Stimulated activated CD8-positive, alpha-beta memory T cell treated with anti-CD3 and anti-CD28 coated beads, Interleukin-15, amount 100 ng/mL, for 48 hours (primary cell): ENCODE data around the gene GSTT2B.
A peak's percentile ranks its signal among the peaks of the same experiment; 100 is the strongest.
"Not testable (repeated sequence)": the region's sequence is repeated elsewhere in the genome, so short reads cannot be mapped to it uniquely, and the experiment has no call there.

Experiments used
- DNase-seq, 2 donors: peaks; one replicate each; pipeline ENCODE4 v3.0.0-alpha.2; 2020; ENCODE audit warnings: low read depth in 2 of 2

GSTT2B gene

DNA sequence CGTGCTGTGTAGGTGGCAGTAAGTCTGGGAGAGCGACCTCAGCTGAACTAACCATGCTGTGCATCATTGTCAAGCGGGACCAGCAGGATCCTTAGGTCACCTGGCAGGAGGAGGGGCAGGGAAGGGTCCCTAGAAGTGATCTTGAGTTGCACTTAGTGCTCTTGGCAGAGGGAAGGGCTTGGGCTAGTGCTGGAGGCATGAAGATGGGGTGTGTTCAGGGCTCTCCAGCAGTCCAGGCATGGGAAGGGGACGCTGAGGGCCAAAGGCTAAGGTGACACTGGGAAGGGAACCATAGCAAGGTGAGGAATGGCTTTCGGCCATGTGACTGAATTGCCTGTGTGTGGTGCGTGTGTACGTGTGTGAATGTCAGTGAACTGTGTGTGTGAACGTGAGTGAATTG, 25.1 kb upstream of the GSTT2B start:
- not testable (repeated sequence) for DNase-seq

DNA sequence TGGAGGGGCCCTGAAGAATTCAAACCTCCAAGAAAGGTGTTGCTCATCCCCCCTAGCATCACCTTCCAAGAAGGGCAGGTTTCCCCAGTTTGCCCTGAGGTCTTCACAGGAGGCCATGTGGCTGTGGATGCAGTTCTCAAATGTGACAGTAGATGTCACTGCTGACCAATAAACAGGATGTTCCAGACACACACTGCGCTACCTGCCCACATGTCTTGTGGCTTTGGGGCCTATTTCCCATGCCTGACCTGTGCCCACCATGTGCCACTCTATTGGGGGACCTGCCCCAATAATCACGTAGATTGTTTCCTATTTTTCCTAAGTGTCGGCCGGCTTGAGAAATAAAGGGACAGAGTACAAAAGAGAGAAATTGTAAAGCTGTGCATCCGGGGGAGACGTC, 23.4 kb upstream of the GSTT2B start:
- no peak for DNase-seq

GRCh38 chr22:23980567-23980966, 19.6 kb upstream of the GSTT2B start:
- not testable (repeated sequence) for DNase-seq

DNA sequence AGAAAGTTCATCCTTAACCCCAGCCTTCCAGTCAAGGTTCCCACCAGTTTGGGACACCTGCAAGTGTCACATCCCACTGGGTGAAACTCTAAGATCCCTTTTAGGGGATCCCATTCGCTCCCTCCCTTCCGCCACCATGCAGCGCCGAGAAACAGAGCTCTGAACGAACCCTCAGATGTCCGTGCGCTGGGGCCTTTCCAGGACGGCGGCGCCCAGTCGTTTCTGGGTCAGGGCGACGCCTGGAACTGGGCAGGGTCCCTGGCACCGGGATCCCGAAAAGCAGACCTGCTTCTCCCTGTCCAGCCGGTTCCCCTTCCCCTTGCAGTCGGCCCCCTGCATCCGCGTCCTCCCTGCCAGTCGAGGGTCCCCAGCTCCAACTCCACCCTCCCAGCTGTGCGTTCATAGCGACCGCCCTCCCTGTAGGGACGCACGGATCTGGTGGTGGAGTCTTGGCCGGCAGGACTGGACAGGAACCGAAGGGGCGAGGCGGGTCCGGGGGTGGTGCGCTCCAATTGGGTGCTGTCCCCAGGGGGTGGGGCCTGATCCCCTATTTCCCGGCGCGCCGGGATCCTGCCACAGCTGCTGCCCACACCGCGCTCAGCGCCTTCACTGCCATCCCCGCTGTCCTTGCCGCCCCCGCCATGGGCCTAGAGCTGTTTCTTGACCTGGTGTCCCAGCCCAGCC, 18.7 kb upstream of the GSTT2B start, which contains the start of gene GSTT2:
TSS of gene GSTT2 (plus strand) at position 578 of the 684 bp plus-strand sequence.
- DNase-seq: not testable (repeated sequence)

- not testable (repeated sequence) for DNase-seq
Observed at GRCh38 chr22:23977304-23977703, 16.3 kb upstream of the GSTT2B start.

- not testable (repeated sequence) for DNase-seq
Observed at GRCh38 chr22:23974836-23975352, 13.9 kb upstream of the GSTT2B start.

- DNase-seq: not testable (repeated sequence)
Observed at GRCh38 chr22:23974345-23974744, 13.3 kb upstream of the GSTT2B start, which contains the start of gene DDT. Gene DDT, minus strand, starts transcription at chr22:23974441. Its CDS starts 27 bp downstream, at chr22:23974414.

DNA sequence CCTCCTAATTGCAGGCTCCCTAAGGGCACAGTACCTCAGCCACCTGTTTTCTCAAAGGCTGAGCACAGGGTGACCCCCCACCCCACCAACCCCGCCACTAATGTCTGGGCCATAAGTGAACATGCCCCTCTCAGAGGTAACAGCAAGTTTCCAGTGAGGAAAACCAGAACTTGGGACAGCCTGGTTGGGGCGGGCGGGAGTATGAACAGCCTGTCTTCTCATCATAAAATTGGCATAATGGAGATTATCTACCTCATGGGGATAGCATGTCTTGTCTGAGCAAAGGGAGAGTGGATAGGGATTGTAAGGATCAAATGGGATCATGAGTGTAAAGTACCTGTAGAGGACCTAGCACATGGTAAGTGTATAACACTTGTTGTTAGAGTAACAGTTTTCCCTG, 10.9 kb upstream of the GSTT2B start:
- not testable (repeated sequence) for DNase-seq

GRCh38 chr22:23970816-23971486, 10.0 kb upstream of the GSTT2B start:
- no peak for DNase-seq

- no peak for DNase-seq
Observed at GRCh38 chr22:23970201-23970641, 9.2 kb upstream of the GSTT2B start.

- DNase-seq: no peak
Observed at GRCh38 chr22:23969071-23969470, 8.1 kb upstream of the GSTT2B start.

- DNase-seq: not testable (repeated sequence)
Observed at GRCh38 chr22:23966568-23966967, 5.6 kb upstream of the GSTT2B start, which contains the start of gene DDTL. Gene DDTL, plus strand, starts transcription at chr22:23966888. Its CDS starts 27 bp downstream, at chr22:23966915.

GRCh38 chr22:23966094-23966493, 5.1 kb upstream of the GSTT2B start:
- not testable (repeated sequence) for DNase-seq

DNA sequence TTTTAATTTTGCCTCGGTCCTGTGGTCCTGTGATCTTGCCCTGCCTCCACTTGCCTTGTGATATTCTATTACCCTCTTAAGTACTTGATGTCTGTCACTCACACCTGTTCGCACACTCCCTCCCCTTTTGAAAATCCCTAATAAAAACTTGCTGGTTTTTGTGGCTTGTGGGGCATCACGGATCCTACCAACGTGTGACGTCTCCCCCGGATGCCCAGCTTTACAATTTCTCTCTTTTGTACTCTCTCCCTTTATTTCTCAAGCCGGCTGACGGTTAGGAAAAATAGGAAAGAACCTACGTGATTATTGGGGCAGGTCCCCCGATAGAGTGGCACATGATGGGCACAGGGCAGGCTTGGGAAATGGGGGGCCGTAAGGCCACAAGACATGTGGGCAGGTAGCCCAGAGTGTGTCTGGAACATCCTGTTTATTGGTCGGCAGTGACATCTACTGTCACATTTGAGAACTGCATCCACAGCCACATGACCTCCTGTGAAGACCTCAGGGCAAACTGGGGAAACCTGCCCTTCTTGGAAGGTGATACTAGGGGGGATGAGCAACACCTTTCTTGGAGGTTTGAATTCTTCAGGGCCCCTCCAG, 4.6 kb downstream of the GSTT2B start:
- peak; percentile 42 to 63 for DNase-seq

- not testable (repeated sequence) for DNase-seq
Observed at GRCh38 chr22:23955886-23956285, 5.1 kb downstream of the GSTT2B start.

DNA sequence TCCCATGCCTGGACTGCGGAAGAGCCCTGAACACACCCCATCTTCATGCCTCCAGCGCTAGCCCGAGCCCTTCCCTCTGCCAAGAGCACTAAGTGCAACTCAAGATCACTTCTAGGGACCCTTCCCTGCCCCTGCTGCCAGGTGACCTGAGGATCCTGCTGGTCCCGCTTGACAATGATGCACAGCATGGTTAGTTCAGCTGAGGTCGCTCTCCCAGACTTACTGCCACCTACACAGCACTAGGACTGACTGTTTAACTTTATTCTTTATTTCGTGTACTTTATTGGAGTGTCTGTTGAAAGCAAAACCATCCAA, 6.0 kb downstream of the GSTT2B start:
- not testable (repeated sequence) for DNase-seq

DNA sequence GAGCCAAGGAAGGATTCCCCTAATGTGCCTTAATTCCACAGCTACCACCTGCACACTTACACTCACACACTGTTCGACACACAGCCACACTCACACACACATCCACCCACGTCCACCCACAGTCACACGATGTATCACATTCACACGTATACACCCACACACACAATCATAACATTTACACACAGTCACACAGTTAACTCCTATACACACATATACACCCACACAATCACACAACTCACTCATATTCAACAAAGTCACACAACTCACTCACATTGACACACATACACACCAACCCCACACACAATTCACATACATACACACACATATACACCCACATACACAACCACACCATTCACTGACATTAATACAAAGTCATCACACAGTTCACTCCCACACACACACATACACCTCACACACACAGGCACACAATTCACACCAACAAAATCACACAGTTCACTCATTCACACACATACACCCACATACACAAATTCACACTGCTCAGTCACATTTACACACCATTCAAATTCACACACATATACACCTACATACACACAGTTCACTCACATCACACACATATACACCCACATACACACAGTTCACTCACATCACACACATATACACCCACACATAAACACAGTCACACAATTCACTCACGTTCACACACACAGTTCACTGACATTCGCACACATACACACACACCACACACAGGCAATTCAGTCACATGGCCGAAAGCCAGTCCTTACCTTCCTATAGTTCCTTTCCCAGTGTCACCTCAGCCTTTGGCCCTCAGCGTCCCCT, 6.6 kb downstream of the GSTT2B start:
- not testable (repeated sequence) for DNase-seq

- DNase-seq: not testable (repeated sequence)
Observed at GRCh38 chr22:23953485-23953884, 7.5 kb downstream of the GSTT2B start.

- DNase-seq: not testable (repeated sequence)
Observed at GRCh38 chr22:23952794-23953405, 8.1 kb downstream of the GSTT2B start.

DNA sequence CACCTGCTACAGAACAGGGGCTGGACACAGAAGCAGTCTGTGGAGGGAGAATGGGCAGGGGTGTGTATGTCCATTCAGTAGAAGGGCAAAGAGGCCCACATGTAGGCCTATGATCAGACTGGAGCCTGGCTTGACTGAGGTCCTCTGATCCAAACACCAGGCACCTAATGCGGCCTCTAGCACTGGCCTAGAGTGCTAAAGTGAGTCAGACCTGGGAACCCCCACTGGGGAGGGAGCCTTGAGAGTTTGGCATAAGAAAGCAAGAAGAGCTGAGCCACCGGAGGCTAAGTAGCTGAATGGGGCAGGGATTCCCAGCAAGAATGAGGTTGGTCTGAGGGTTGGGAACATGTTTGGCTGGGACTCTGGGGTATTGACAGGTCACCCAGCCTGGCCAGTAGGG, 9.6 kb downstream of the GSTT2B start:
- not testable (repeated sequence) for DNase-seq

DNA sequence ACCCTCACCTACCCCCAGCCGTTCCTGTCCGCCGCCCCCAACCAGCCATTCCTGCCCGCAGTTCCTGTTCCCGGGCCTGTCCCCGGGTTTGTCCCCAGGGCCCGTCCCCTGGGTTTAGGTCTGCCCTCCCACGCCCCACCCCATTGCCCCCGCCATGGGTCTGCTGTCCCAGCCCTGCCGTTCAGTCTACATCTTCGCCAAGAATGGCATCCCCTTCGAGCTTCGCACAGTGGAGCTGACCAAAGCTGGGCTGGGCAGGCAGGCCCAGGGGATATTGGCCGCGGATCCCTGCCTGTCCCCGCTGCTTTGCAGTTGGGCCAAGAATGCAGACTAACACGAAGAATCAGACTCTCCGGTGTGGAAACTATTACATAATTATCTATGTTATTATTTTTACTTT, 11.2 kb downstream of the GSTT2B start:
- not testable (repeated sequence) for DNase-seq
